Measurements from ENCODE around the gene BBS4.

- TF ChIP-seq CTCF (conservative IDR thresholded peaks at IDR 0.05 in 1 of 2, IDR thresholded peaks at IDR 0.05 in 1 of 2; ENCODE audit: extremely low read depth in 1 of 2, insufficient read depth in 1 of 2, low read depth in 1 of 2, low read length in 2 of 2) = no peak
- TF ChIP-seq EZH2 (IDR thresholded peaks at IDR 0.05; ENCODE audit: borderline replicate concordance, low read length) = no peak
Observed at GRCh38 chr15:72766025-72766424, 80.0 kb downstream of the BBS4 start.

All from mammary epithelial cell (primary cell).